GM19193 (cell line): ENCODE measurements around the gene NDUFAF3.

Experiments
- POLR2A ChIP-seq: IDR thresholded peaks from 4 replicates; pipeline ENCODE4 v1.6.1; 2011; ENCODE audit not compliant: insufficient read depth, insufficient read length; ENCODE audit errors: extremely low read depth

The NDUFAF3 gene, protein sequence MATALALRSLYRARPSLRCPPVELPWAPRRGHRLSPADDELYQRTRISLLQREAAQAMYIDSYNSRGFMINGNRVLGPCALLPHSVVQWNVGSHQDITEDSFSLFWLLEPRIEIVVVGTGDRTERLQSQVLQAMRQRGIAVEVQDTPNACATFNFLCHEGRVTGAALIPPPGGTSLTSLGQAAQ

DNA sequence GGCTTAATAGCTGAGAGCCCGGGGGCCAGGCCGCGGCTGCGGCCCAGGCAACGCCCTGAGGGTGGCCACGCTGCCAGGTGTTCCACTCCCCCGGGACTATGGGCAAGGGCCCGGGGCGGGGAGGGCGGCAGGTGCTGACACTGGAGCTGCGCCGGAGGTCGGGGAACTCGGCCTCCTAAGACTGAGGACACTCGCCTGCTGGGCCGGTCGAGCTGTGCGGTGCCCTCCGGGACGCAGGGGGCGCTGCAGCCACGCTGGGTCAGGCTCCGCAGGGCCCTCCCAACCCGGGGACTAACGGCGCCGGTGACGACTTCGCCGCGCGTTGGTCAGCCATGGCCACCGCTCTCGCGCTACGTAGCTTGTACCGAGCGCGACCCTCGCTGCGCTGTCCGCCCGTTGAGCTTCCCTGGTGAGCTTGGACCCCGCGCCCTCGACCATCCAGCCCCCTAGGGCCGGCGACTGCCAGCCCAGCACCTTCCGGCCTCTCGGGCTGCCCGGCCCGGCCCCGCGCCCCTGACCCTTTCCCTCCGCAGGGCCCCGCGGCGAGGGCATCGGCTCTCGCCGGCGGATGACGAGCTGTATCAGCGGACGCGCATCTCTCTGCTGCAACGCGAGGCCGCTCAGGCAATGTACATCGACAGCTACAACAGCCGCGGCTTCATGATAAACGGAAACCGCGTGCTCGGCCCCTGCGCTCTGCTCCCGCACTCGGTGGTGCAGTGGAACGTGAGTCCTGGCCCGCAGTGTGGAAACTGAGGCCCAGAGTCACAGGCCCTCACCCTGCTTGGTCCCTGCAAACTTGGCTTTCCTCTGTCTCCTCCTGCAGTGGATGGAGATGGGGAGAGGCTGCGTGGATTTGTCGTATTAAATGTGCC lies at the start of gene NDUFAF3:
Gene NDUFAF3, plus strand, starts transcription at position 309 of the 875 bp plus-strand sequence. Its CDS starts 24 bp downstream, at position 333.
- TF ChIP-seq POLR2A: peak; percentile 90

DNA sequence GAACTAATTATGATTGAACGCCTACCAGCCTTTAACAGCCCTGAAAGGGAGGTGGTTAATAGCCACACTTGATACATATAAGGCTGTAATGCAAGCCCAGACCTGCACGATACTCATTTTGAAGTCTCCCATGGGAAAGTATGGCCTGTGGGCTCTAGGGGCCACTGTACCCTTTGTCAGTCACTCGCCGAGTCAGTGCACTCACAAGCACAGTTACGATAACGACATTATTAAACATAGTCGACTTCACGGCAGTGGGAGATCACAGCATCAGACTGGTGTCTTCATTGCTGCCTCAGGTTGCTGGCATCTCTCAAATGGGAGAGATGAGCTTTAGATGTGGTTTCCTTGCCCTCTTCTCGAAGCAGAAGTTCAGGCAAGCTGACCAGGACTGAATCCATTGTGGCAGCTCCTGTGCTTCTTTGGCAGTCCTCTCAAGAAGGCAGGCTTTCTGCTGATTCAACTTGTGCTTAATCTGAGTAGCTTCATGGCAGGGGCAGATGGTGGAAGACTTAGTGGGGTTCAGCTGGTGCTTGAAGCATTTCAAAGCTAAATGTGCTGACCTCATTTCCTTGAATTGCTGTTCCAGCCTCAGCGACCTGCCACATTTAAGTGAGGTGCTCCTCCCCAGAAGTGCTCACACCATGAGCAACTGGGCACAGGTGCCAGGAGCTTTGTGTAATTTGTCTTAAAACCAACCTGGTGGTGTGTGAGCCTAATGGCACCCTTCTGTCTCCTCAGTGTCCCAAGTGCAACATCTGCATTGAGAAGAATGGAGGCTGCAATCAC lies 47.7 kb upstream of the NDUFAF3 start:
- TF ChIP-seq POLR2A: no peak

DNA sequence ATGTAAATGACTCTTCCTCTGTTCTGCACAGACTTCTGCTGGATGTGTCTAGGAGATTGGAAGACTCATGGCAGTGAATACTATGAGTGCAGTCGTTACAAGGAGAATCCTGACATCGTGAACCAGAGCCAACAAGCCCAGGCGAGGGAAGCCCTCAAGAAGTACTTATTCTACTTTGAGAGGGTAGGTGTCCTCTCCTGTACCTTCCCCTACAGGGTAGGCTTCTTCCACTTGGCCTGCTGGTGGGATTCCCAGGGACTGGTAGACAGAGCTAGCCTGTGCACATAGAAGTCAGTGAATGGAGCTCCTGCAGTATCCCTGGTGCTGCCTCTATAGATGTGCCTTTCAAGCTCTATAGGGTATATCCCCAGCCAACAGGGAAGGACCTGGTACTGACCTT lies 42.5 kb upstream of the NDUFAF3 start:
- TF ChIP-seq POLR2A: no peak

DNA sequence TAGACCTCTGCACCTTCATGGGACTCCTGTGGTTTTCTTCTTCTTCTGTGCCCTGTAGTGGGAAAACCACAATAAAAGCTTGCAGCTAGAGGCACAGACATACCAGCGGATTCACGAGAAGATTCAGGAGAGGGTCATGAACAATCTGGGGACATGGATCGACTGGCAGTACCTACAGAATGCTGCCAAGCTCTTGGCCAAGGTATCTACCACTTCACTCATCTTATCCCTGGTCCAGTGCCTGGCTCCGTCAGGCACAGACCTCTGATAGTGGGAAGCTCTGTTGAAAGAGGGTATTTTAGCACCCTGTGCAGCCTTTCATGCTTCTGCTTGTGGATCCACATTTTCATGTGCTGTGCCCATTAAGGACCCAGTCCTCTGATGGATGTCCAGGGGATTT lies 41.6 kb upstream of the NDUFAF3 start:
- TF ChIP-seq POLR2A: no peak

DNA sequence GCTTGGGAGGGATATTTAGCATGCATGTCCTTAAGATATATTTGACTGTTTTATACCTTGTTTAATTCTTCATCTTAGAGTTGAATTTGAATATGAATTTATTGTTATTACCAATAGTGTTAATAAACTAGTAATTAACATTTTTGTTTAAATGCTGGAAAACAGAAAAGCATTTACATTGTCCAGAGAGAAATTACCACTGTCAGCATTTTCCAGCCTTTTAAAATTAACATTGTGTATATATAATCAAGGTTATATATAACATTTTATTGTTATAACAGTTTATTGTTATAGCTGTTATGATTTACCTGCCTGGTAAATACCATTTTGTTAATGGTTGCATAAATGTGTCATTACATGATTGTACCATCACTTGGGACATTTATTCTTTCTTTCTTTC lies 39.9 kb upstream of the NDUFAF3 start:
- no peak for TF ChIP-seq POLR2A

DNA sequence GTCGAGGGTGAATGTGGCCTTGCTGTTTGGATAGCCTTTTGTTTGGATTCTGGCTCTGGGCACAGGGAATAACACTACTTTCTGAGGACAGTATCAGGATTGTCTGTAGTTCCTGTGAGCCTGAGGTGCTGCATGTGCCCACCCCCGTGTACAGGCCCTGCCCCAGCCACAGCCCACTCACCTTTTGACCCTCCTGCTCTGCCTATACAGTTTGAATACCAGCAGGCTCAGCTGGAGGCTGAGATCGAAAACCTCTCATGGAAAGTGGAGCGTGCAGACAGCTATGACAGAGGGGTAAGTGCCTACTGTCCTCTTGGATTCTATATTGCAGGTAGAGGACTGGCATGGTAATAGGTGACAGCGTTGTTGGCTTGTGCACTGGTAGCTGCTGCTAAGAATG lies 39.2 kb upstream of the NDUFAF3 start:
- no peak for TF ChIP-seq POLR2A

DNA sequence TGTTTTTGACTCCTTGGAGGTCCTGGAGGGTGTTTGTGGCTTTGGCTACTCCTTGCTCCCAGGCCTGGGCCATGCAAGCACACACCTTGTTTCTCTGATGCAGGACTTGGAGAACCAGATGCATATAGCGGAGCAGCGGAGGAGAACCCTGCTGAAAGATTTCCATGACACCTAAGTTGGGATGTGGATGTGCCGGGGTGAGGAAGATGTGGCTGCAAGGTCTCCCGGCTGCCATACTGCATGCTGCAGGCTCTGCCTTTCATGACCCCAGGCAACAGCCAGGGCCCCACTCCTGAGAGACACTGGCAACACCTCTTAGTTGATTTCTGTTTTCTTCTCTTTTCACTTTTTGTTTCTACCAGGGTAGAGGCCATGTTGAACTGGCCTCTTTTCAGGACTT lies 38.8 kb upstream of the NDUFAF3 start:
- no peak for TF ChIP-seq POLR2A

DNA sequence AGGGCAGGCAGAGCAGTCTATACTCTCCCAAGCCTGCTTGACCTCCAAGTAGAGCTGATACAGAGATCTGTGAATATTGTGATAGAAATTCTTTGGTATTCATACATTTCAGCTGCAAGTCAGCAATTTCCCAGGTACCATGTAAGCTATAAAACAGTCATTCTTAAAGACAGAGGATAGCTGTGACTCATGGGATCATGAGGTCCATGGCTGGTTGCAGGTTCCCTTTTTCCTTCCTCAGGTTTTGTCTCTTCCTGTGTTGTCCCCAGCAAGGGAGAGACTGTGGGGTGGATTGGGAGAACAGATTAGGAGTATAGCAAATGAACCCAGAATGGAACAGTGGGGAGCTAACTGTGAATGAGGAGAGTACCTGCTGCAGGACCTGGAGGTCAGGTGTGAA lies 37.3 kb upstream of the NDUFAF3 start:
- TF ChIP-seq POLR2A: no peak

DNA sequence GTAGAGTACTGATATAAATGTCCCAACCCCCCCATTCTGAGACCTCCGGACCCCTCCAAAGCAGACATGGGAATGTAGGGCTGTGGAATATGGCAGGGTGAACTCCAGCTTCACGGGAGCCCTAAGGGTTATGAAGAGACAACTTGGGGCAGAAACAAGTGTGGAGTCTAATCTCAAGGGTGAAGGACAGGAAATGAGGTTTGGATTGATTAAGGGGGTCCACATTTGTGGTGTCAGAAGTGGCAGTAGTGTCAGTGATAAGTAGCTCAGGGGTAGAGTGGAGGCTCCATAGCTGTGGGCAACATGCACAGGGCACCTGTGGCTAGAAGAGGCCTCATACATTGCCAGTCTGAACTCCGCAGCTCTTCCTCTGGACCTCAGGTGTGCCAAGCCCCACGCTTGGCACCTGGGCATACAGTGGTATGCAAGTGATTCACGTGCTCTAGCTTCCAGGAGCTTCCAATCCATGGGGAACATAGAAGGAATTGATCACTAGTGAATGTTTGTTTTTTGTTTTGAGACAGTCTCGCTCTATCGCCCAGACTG lies 36.0 kb upstream of the NDUFAF3 start:
- TF ChIP-seq POLR2A: no peak

DNA sequence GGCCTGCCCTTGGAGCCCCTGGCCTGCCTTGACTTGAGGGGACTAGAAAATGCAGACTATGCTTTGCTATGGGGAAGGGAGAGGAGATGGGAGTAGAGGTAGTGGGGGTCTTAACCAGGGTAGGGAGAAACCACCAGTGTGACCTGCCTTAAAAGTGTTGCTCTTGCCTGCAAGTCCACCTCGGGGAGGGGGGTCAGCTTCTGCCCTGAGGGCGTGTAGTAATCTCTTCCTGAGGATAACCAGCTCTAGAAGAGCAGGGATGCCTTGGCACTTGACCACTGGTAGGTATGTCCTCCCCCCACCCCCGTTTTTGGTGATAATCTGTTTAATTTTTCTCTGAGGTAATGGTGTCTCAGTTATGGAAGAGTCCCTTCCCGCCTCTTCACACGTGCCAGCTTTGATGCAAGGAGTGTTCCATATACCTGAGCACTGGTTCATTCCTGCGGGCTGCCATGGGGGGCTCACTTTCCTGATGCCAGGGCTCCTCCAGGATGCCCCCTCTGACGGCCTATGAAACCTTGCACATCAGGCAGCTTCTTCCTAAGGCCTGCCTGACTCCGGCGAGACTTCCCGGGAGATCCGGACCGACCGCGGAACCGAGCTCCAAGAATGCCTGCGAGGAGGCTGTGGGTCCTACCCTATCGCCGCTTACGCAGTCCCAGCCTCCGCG lies 32.7 kb upstream of the NDUFAF3 start:
- TF ChIP-seq POLR2A: no peak

DNA sequence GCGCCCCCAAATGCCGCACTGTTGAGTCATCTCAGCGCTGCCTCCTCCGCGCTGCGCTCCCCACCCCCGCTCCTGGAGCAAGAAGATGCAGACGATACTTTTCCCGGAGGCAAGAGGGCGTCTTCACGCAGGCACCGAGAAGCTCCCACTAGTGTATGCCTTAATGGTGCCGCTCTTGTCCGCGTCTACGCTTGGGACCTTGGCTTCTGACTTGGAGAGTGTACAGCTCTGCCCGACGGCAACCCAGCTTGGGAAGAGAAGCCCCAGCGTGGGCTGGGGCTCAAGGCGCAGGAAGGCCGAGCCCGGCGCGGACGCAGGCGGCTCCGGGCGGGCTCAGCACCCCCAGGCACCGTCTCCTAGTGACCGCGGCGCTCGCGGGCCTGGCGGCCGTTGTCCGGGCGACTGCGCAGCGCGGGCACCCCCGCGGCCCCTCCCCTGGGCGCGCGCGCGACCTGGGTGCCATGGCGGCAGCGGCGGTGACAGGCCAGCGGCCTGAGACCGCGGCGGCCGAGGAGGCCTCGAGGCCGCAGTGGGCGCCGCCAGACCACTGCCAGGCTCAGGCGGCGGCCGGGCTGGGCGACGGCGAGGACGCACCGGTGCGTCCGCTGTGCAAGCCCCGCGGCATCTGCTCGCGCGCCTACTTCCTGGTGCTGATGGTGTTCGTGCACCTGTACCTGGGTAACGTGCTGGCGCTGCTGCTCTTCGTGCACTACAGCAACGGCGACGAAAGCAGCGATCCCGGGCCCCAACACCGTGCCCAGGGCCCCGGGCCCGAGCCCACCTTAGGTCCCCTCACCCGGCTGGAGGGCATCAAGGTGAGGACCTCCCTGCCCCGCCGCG lies 31.9 kb upstream of the NDUFAF3 start, which contains the start of gene P4HTM:
Gene P4HTM, plus strand, starts transcription at position 446 of the 840 bp plus-strand sequence. Its CDS starts 16 bp downstream, at position 462.
- peak; percentile 52 for TF ChIP-seq POLR2A

DNA sequence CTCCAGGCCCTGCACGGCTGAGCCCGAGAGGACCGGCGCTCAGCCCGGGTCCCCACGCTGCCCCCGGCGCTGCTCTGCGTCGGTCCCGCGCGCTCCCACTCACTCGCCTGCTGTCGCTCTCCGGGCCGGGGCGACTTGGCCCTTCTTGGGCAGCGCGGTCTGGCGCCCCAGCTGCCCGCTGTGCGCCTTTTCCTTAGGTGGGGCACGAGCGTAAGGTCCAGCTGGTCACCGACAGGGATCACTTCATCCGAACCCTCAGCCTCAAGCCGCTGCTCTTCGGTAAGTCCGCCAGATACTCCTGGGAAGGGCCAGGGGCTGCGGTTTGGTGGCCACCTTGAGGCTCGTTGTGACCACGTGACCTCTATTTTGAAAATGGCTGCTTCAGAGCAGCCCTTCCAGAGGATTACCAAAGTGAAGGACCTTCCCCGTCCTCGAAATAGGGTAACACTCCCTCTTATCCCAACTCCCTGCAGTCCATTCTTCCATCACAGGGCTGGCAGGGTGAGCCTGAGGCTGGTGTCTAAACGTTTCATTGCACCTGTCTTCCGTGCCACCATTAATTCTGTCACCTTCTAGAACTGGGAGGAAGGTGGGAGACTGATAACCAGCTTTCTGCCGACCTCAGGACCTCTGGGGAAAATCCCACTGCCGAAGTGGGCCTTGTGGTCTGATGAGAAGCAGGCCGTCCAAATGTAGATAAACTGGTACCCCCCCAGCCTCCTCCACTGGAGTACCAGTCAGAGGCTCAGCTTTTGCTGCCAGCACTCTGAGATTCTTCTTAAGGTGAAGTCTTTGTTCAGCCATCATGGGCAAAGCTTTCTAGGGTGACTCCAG lies 31.1 kb upstream of the NDUFAF3 start:
- no peak for TF ChIP-seq POLR2A
